Measurements from ENCODE around the gene CLSTN2. TPM values are rescaled to one million over a fixed set of nuclear protein-coding genes. Genes with fewer than 3 reads are reported as not detected.

The CLSTN2 gene
- total RNA-seq, 1 donor, result 7.3 TPM

- no peak overlapping the region for H3K4me3 ChIP-seq (ENCODE audit: low read depth, low read length)
- DNase-seq (ENCODE audit: low read depth), result no peak
- TF ChIP-seq CTCF (IDR thresholded peaks at IDR 0.05; ENCODE audit: insufficient read depth, low read depth, low read length), result no peak
These were observed 284.3 kb downstream of the CLSTN2 start for GRCh38 chr3:140219291-140219690.

GRCh38 chr3:140219923-140220452 is 285.0 kb downstream of the CLSTN2 start:
- no peak for DNase-seq (ENCODE audit: low read depth)
- H3K4me3 ChIP-seq (ENCODE audit: low read depth, low read length), result no peak overlapping the region
- no peak for TF ChIP-seq CTCF (IDR thresholded peaks at IDR 0.05; ENCODE audit: insufficient read depth, low read depth, low read length)

- no peak for TF ChIP-seq CTCF (IDR thresholded peaks at IDR 0.05; ENCODE audit: insufficient read depth, low read depth, low read length)
- no peak for DNase-seq (ENCODE audit: low read depth)
- H3K4me3 ChIP-seq (ENCODE audit: low read depth, low read length), result no peak overlapping the region
These were observed 288.2 kb downstream of the CLSTN2 start for GRCh38 chr3:140223197-140223596.

- no peak for TF ChIP-seq CTCF (IDR thresholded peaks at IDR 0.05; ENCODE audit: insufficient read depth, low read depth, low read length)
- no peak for DNase-seq (ENCODE audit: low read depth)
- H3K4me3 ChIP-seq (ENCODE audit: low read depth, low read length), result no peak overlapping the region
These were observed 288.6 kb downstream of the CLSTN2 start for GRCh38 chr3:140223631-140224030.

GRCh38 chr3:140224307-140224706 is 289.3 kb downstream of the CLSTN2 start:
- TF ChIP-seq CTCF (IDR thresholded peaks at IDR 0.05; ENCODE audit: insufficient read depth, low read depth, low read length), result no peak
- no peak for DNase-seq (ENCODE audit: low read depth)
- no peak overlapping the region for H3K4me3 ChIP-seq (ENCODE audit: low read depth, low read length)

- DNase-seq (ENCODE audit: low read depth), result no peak
- no peak overlapping the region for H3K4me3 ChIP-seq (ENCODE audit: low read depth, low read length)
- TF ChIP-seq CTCF (IDR thresholded peaks at IDR 0.05; ENCODE audit: insufficient read depth, low read depth, low read length), result no peak
These were observed 291.0 kb downstream of the CLSTN2 start for GRCh38 chr3:140225996-140226395.

- peak; percentile 52 for DNase-seq (ENCODE audit: low read depth)
These were observed 298.7 kb downstream of the CLSTN2 start for GRCh38 chr3:140233702-140234101.

More at GRCh38 chr3:140233702-140234101, 298.7 kb downstream of the CLSTN2 start:
- TF ChIP-seq CTCF (IDR thresholded peaks at IDR 0.05; ENCODE audit: insufficient read depth, low read depth, low read length), result no peak
- H3K4me3 ChIP-seq (ENCODE audit: low read depth, low read length), result no peak overlapping the region

Measured in fibroblast of villous mesenchyme (primary cell).